Suprapubic skin (tissue), 4 donors: Measurements from ENCODE around the gene PAK6. TPM values are rescaled to one million over a fixed set of nuclear protein-coding genes. Genes with fewer than 3 reads are reported as not detected.

ENCODE experiments used
- DNase-seq, 2 donors: peaks; one replicate each; pipeline ENCODE4 v3.0.0-alpha.2; 2019; ENCODE audit warnings: low spot score in 2 of 2
- H3K27ac ChIP-seq: fragments of 200-600 bp; sonication (generic); one replicate; pipeline ENCODE4 v1.5.1; 2019
- H3K27me3 ChIP-seq: fragments of 200-600 bp; sonication (generic); one replicate; pipeline ENCODE4 v1.5.1; 2019
- H3K36me3 ChIP-seq: fragments of 200-600 bp; sonication (generic); one replicate; pipeline ENCODE4 v1.5.1; 2019
- H3K4me1 ChIP-seq: fragments of 200-600 bp; sonication (generic); one replicate; pipeline ENCODE4 v1.5.1; 2019
- H3K4me3 ChIP-seq: fragments of 200-600 bp; sonication (generic); one replicate; pipeline ENCODE4 v1.5.1; 2019; ENCODE audit warnings: mild to moderate bottlenecking
- H3K9me3 ChIP-seq: fragments of 200-600 bp; sonication (generic); one replicate; pipeline ENCODE4 v1.5.1; 2019
- CTCF ChIP-seq, 2 donors: fragments of 200-600 bp in 1 of 2; fragments of 450-650 bp in 1 of 2; sonication (generic) in 1 of 2; IDR thresholded peaks; one replicate each; pipeline ENCODE4 v1.5.1; 2016 to 2019; ENCODE audit warnings: antibody characterized with exemption in 2 of 2, mild to moderate bottlenecking in 1 of 2, moderate library complexity in 1 of 2
- EP300 ChIP-seq: sonication (generic); formaldehyde crosslinking; IDR thresholded peaks from one replicate; pipeline ENCODE4 v1.6.1; 2017; ENCODE audit warnings: antibody characterized with exemption
- POLR2A ChIP-seq, 2 donors: fragments of 450-650 bp; IDR thresholded peaks; one replicate each; pipeline ENCODE4 v1.6.1; 2017; ENCODE audit warnings: antibody characterized with exemption in 2 of 2, mild to moderate bottlenecking in 2 of 2, moderate library complexity in 2 of 2
- POLR2AphosphoS5 ChIP-seq, 3 donors: sonication (generic); formaldehyde crosslinking; IDR thresholded peaks; one replicate each; pipeline ENCODE4 v1.6.1; 2017; ENCODE audit warnings: antibody characterized with exemption in 3 of 3
- WGBS: methylation state at CpG from one replicate; pipeline ENCODE4 v1.1.5; 2018; 5-methylcytosine and 5-hydroxymethylcytosine counted together
- total RNA-seq, 4 donors: library from RNA; depleted of rRNA; stranded (reverse); fragments of >200 nt; gene quantifications; one replicate each; pipeline ENCODE4 v1.1.0, GENCODE V29; 2016

The PAK6 gene
- total RNA-seq, 4 donors from 2014 or later, result 71.7 to 145 (median 79.2) TPM

- no peak for DNase-seq
- H3K27me3 ChIP-seq, result peaks cover 17% of the 10 kb centered on the region
- H3K36me3 ChIP-seq, result no peaks in the 10 kb centered on the region
- H3K4me1 ChIP-seq, result peaks cover 13% of the 10 kb centered on the region
- no peak overlapping the region for H3K4me3 ChIP-seq
- H3K9me3 ChIP-seq, result no peaks in the 10 kb centered on the region
- H3K27ac ChIP-seq, result no peak overlapping the region
- TF ChIP-seq POLR2AphosphoS5 (IDR thresholded peaks at IDR 0.05), result no peak
- TF ChIP-seq POLR2A (IDR thresholded peaks at IDR 0.05), result no peak
- WGBS, result 86% methylated on average over 1 of the region's 1 CpG
Measured at GRCh38 chr15:40295297-40295696, 56.4 kb downstream of the PAK6 start.

GRCh38 chr15:40295877-40296560, 57.2 kb downstream of the PAK6 start:
- no peak overlapping the region for H3K4me3 ChIP-seq
- H3K27ac ChIP-seq, result no peak overlapping the region
- TF ChIP-seq POLR2A (IDR thresholded peaks at IDR 0.05) (no peak), POLR2AphosphoS5 (IDR thresholded peaks at IDR 0.05) (no peak), CTCF (IDR thresholded peaks at IDR 0.05) (no peak), EP300 (no peak)
- DNase-seq, result no peak
- H3K9me3 ChIP-seq, result no peaks in the 10 kb centered on the region
- peaks cover 17% of the 10 kb centered on the region for H3K27me3 ChIP-seq
- peaks cover 7% of the 10 kb centered on the region for H3K4me1 ChIP-seq
- H3K36me3 ChIP-seq, result no peaks in the 10 kb centered on the region
- 67% methylated on average over 12 of the region's 12 CpGs for WGBS

GRCh38 chr15:40296561-40297230, 57.8 kb downstream of the PAK6 start:
- Histone ChIP-seq H3K9me3 (no peaks in the 10 kb centered on the region), H3K36me3 (no peaks in the 10 kb centered on the region), H3K27me3 (peaks cover 12% of the 10 kb centered on the region), H3K27ac (no peak overlapping the region), H3K4me1 (peaks cover under 1% of the 10 kb centered on the region), H3K4me3 (no peak overlapping the region)
- 66% methylated on average over 5 of the region's 5 CpGs for WGBS
- TF ChIP-seq POLR2A (IDR thresholded peaks at IDR 0.05), result no peak
- no peak for TF ChIP-seq POLR2AphosphoS5 (IDR thresholded peaks at IDR 0.05)
- TF ChIP-seq CTCF (IDR thresholded peaks at IDR 0.05), result no peak
- no peak for TF ChIP-seq EP300
- no peak for DNase-seq

GRCh38 chr15:40297356-40297755, 58.5 kb downstream of the PAK6 start:
- TF ChIP-seq EP300, result no peak
- TF ChIP-seq POLR2A (IDR thresholded peaks at IDR 0.05), result no peak
- TF ChIP-seq CTCF (IDR thresholded peaks at IDR 0.05), result no peak
- no peak for TF ChIP-seq POLR2AphosphoS5 (IDR thresholded peaks at IDR 0.05)
- DNase-seq, result no peak
- H3K27ac ChIP-seq, result no peak overlapping the region
- no peaks in the 10 kb centered on the region for H3K36me3 ChIP-seq
- 92% methylated on average over 5 of the region's 10 CpGs for WGBS
- H3K4me3 ChIP-seq, result no peak overlapping the region
- no peaks in the 10 kb centered on the region for H3K4me1 ChIP-seq
- peaks cover 9% of the 10 kb centered on the region for H3K27me3 ChIP-seq
- no peaks in the 10 kb centered on the region for H3K9me3 ChIP-seq

- H3K9me3 ChIP-seq, result no peaks in the 10 kb centered on the region
- WGBS, result 91% methylated on average over 12 of the region's 17 CpGs
- H3K27me3 ChIP-seq, result peaks cover 13% of the 10 kb centered on the region
- H3K36me3 ChIP-seq, result no peaks in the 10 kb centered on the region
- no peak overlapping the region for H3K27ac ChIP-seq
- DNase-seq, result no peak
- no peaks in the 10 kb centered on the region for H3K4me1 ChIP-seq
- no peak for TF ChIP-seq EP300
- TF ChIP-seq CTCF (IDR thresholded peaks at IDR 0.05), result no peak
- TF ChIP-seq POLR2AphosphoS5 (IDR thresholded peaks at IDR 0.05), result no peak
- no peak for TF ChIP-seq POLR2A (IDR thresholded peaks at IDR 0.05)
- no peak overlapping the region for H3K4me3 ChIP-seq
Measured at GRCh38 chr15:40298216-40298935, 59.5 kb downstream of the PAK6 start.
